GM21825 (cell line): Measurements from ENCODE around the gene GFY.

Experiments
- ATAC-seq: cut with Tn5 transposase; IDR thresholded peaks from one replicate; pipeline ENCODE4 v1.9.1; 2021; ENCODE audit warnings: mild to moderate bottlenecking, moderate library complexity; ENCODE audit not compliant: unreplicated experiment

GFY gene

DNA sequence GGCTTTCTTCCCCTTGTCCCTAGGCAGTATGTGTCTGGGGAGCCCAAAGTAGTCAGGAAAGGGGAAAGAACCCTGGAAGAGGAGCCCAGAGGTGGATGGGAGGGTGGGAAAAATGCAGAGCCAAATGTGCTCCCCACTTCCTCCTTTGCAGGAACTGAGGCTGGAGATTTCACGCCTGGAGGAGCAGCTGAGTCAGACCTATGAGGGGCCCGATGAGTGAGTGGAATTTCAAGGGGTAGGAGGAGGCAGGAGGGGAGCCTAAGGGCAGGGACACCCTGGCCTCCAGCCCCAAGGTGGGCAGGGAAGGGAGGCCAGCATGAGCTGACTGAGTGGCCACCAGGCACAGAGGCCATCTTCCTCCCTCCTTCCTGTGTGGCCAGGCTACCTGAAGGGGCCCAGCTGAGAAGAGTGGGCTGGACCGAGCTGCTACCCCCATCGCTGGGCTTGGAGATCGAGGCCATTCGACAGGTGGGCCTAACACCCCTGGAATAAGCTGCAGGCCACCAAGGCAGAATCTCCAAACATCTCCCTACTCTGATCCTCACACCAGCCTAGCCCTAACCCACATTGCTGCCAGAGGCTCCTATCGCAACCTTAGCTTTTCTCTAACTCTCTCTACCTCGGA, 16.3 kb upstream of the GFY start:
- ATAC-seq: no peak

DNA sequence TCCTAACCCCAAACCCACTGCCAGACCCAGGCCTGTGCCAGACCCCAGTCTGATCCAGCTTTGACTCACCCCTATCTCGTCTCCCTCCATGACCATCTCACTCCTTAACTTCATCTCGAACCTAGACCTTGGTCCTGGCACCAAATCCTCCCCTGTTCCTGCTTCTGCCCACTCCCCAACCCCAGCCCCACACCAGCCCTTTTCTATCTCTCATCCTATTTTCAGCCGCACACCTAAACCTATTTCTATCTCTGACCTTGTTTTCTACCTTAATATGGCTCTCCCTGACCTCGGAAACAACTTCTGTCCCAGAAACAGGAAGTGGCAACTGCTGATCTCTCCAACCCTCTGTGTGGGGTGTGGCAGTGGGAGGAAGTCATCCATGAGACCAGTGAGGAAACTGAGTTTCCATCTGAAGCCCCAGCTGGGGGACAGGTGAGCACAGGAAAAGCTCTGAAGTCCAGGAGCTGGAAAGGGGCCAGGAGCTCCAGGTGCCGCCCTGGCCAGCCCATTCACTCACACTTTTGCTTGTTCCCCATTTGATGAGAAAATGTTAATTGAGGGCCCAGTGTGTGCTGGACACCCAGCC, 15.7 kb upstream of the GFY start:
- no peak for ATAC-seq

DNA sequence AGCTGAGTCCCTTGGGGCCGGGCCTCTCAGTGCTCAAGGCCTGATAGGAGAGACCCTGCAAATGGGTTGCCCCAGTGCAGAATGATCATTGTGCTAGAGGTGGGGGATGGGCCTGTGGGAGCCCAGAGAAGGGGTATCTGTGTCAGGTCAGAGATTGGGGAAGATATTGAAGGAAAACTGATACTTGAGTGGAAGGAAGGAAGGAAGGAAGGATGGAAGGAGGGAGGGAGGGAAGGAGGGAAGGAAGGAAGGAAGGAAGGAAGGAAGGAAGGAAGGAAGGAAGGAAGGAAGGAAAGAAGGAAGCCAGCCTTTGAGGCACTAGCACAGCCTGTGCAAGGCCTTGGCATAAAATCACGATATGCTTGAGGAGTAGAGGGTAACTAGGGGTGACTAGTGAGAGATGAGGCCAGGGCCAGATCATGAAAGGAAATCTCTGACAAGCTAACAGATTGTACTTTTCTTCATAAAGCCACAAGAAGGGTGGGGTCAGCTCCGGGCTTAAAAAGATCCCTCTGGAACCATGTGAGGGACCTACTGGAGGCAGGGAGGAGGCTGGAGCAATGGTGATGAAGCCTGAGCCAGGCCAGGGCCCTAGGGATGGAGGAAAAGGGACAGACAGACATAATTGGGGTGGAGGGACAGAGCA, 13.4 kb upstream of the GFY start:
- no peak for ATAC-seq

DNA sequence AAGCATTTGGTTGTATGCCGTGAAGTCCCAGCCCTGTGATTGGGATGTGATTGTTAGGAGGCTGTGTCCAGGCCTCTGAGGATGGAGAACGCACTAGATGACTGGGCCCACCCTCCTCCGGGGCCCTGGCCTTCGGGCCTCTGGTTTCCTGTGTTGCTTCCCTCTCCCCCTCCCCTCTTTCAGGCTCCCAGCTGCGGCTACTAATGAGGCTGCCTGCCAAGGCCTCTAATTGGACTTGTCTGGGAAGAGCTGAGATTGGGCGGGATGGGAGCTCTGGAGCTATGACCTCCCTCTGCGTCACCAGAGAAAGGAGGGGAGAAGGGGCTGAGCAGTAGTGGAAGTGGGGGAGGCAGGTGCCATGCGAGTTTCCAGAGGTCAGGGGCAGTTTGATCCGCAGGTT, 11.8 kb upstream of the GFY start:
- ATAC-seq: no peak

DNA sequence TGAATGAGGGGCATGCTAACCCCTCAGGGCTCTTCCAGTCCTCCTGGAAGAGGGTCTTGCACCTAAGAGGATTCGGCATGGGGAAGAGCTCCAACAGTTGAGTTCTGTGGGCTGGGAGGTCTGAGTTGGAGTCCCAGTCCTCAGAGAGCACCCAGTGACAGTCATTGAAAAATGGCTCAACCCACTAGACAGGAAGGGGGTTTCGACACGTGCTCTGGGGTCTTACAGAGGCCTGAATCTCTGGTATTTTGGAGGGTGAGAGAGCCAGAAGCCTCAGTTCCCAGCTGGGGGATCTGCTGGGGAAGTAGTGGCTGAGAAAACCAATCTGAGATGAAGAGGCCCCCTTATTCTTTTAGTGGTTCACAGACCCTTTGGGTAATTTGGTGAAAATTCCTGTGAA, 10.9 kb upstream of the GFY start:
- ATAC-seq: no peak

DNA sequence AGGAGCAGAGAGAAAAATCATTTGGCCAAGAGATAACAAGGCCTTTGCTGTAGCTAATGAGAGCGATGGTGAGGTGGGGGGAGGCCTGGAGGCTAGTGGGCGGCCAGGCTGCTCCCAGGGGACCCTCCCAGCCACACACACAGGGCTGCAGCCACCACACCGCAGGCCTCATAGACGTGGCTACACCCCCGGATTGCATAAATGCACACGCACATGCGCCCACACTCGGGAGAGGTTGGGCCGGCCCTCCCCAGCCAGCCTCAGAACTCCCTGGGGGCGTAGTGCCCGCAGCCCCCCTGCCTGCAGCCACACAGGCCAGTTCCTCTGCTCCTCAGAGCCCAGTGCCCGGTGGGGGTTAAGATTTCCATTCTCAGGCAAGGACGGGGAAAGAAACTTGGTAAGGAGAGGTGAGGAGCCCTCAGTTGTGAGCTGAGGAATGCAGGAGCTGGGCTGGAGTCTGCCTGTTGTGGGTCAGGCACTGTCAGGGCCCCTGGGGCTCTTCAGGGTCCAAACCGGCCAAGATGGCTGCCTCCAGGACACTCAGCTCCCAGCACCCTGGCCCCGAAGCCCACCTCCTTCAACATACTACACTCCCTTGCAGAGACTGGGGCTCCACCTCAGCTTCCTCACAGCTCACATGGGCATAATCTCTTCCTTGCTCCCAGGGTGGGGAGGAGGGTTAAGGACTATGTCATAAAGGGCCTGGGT, 9.9 kb upstream of the GFY start:
- ATAC-seq: no peak

DNA sequence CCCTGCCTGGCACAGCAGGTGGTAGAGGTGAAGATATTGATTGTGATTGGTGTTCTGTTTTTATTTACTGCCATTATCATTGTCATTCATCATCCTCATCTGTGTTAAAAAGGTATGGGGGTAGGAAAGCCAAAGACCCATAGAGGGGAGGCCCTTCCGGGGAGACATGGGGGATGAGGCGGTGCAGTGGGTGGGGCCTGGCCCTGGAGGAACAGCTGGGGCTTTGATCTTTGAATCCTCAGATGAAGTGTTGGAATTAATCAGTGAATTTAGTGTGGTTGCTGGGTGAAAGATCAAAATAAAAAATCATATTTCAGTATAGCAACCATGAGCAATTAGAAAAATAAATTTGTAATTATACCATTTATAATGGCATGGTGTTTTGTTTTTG, 9.4 kb upstream of the GFY start:
- ATAC-seq: no peak

DNA sequence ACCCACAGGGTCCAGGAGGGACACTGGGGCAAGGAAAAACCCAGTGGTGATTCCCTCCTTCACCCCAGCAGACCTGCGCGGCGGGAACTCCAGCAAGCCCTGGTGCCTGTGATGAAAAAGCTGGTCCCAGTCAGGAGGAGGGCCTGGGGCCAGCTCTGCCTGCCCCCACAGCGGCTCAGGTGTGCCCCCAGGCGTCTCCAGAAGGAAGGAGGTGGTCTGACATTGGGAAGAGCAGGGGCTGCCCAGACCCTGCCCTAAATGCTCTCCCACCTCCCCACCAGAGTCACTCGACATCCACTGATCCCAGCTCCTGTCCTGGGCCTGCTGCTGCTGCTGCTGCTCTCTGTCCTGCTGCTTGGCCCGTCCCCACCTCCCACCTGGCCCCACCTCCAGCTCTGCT, 8.1 kb upstream of the GFY start:
- no peak for ATAC-seq

DNA sequence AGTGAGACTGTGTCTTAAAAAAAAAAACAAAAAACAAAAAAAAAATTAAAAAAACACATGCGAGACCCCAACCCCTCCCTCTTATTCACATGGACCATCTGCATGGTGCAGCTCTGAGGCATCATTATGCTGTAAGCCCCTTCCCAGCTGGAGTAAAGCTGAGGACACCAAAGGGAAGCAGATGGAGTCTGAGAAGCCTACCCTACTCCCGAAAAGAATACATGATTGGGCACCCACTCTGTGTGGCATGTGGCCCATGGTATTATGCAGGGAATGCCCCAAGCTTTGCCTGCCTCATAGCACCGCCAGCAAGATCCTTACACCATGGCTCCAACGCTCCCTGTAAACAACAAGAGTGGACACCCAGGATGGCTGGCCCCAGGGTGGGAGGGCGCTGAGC, 6.7 kb upstream of the GFY start:
- ATAC-seq: no peak

DNA sequence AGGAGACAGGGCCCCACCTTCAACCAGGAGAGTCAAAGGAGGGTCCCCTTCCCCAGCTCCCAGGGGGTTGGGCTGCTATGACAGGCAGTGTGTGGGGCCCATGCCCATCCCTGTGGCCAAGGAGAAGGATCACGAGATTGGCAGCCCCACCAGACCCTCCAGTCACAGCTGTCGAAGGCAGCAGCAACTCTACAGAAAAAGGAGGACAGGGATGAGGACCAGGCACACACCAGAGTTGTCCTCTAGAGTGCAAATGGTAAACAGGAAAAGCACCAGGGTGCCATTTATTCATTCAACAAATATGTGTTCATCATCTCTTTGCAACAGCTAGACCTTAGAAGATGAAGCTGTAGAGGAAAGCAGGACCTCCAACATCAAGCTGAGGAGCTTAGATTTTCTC, 6.0 kb upstream of the GFY start:
- ATAC-seq: no peak

DNA sequence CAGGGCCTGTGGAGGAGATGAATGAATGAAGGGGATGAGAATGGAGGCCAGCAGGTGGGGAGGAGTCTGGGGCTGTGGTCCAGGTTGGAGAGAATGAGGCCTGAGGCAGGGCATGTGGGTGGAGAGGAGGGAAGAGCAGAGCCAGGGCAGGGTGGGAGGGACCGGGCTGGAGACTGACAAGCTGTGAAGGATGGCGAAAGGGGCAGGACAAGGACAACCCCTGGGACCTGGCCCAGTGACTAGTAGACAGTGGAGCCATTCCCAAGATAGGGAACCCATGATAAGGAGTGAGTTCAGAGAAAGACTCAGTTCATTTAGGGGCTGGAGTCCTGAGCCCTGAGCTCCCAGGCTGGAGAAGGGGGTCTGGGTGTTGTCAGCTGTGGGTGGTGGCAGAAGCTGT, 5.0 kb upstream of the GFY start:
- ATAC-seq: no peak

DNA sequence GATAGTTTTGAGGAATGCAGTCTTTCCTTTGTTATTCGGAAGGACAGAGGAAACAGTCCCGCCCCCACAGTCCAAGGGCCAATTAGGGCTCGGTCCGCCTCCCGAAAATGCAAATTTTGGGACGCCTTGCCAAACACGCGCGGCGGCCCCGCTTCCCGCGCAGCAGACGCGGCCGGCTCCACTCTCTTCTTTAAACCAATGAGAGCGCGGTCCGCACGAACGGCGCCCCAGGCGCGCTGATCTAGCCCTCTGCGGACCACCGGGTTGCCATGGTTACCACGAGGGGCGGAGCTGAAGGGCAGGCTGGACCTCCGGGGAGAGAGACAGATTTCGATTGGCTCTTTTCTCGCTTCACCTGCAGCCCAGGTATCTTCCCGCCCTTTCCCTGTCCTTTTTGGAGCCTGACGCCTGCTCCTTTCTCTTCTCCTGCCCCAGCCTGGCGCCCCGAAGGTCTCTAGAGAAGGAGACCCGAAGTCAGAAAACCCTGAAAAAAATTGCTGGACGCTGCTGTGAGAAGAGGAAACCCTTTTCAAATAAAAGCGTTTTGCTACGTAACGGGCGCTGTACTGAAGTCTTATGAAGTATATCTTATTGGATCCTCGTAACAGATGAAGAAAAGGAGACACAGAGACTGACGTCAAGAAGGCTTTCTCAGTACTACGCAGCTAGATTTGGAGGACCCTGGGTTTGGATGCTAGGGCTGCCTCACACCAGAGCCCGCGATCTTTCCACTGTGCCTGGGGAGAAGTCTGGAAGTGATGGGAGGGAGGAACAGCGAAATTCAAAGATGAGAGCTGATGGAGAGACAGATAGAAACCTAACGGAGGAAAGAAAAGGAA, 3.9 kb upstream of the GFY start:
- ATAC-seq: no peak

DNA sequence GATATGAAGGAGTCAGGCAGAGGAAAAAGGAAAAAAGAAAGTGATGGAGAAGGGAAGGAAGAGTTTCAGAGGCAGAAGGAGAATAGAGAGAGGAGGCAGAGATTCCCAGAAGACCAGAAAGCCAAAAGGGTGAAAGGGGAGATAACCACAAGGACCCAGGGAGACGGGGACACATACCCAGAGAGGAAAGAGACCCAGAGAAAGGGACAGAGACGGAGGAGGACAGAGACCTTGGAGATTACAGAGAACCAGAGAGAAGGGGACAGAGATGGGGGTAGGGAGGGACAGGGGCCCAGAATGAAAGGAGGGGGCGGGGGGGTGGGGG, 3.3 kb upstream of the GFY start:
- no peak for ATAC-seq

DNA sequence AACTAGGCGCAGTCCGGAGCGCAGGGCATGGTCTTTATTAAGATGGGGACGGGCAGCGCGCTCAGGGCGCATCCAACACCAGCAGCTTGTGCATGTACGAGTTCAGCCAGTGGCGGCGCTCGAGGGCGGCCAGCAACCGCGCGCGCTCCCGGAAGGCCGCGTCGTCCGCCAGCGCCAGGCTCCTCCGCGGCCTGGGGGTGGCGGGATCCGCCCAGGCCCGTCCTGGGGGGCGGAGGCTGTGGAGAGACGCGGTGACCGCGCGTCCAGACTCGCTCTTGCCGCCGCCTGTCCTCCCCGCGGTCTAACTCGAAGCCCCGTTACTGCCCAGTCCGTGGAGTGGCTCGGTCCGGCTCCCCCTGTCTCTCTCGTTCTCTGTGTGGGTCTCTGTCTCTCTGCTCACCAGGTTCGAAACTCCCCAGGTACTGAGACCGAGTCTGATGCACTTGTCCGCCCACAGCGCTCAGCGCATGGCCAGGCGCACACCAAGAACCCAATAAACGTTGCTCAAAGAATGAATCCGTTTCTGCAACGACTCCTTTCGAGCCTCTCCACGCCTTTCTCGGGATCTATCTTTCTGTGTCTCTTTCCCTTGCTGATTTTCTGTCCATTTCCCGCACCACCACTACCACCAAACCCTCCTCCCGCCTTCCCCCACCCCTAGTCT, 2.6 kb upstream of the GFY start:
- no peak for ATAC-seq

DNA sequence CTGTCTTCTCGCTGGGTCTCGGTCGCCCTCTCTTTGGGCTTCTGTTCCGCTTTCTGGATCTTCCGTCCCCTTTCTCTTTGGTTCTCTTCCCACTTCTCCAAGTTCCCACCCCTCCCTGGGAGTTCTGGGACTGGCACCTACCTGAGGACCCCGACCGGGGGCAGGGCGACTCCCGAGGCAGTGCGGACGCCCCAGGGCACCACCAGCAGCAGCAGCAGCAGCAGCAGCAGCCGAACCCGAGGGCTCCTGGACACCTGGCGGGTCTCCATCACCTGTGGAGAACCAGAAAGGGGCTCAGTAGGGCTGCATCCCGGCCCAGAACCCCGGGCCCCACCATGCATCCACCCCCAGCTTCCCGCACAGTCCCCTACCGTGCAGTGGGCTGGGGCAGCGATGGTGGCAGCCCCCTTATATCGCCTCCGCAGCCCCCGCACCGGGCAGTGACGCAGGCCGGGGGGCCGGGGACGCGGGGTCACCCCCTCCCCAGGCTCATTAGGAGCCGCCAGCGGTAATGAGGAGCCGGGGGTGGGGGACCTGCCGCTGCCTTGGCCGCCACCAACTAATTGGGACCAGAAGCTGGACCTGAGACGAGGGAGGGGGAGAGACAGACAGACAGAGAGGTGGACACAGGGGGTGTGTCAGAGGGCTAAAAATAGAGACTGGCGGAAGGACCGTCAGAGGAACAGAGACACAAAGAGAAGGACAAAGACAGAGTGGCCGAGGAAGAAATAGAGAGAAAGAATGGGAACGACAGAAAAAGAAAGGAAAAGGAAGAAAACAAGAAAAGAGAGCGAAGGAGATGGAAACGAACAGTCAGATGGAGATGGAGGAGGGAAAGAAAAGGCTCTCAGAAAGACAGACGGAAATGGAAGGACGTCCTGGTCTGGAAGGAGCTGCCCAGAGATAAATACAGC, 1.9 kb upstream of the GFY start, which contains the start of gene PTH2:
PTH2 (minus strand) TSS at position 371 of the 914 bp plus-strand sequence; CDS start at position 269, 102 bp downstream.
- ATAC-seq: no peak

DNA sequence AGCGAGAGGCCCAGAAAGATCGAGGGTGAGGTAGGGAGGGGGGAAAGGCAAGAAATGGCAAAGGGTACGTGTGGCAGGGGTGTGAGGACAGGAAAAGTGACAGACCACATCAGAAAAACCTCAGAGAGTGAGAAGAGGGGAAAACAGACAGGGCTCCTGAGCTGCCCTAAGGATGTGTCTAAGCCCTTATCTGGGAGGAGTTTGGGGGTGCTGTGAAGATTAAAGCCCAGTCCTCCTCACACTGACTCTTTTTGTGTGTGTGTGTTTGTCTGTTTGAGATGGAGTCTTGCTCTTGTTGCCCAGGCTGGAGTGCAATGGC, 1.2 kb upstream of the GFY start:
- no peak for ATAC-seq

DNA sequence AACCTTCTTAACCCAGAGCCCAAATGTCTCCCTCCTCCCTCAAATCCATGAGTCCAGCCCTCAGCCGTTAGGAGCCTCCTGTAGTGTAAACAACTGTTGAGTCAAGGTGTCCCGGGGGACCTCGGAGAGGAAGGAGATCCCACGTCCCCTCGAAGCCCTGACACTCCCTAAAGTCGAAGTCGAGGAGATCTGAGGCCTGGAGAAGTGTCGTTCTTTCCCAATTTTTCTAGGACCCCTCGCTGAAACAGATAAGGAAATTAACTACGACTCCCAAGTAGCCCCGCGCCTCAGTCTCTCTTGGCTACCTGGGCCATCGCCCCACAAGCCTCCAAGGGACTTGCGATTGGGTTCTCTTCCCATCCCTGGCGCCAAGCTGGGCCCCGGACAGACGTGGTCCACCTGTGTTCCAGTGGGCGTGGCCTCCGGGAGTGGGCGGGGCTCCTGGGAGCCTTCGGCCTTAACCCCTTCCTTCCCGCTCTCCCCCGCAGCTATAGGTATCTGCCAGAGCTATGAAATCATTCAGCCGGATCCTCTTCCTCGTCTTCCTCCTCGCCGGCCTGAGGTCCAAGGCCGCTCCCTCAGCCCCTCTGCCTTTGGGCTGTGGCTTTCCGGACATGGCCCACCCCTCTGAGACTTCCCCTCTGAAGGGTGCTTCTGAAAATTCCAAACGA, 869 bp downstream of the GFY start:
- no peak for ATAC-seq

DNA sequence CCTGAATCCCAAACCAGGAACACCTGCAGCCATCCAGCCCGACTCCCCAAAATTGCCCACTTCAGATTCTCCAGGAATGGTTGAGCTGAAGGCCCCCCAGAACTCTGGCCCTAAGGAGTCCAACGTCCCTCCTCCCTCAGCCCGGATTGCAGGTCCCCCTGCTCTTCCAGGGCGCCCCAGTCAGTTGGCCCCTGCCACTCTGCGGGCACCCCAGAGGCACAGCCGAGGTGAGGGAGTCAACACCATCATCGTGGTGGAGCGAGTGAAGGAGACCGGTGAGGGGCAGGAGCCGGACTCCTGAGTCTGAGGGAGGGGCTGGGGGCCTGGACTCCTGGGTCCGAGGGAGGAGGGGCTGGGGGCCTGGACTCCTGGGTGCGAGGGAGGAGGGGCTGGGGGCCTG, 2.2 kb downstream of the GFY start:
- ATAC-seq: no peak

DNA sequence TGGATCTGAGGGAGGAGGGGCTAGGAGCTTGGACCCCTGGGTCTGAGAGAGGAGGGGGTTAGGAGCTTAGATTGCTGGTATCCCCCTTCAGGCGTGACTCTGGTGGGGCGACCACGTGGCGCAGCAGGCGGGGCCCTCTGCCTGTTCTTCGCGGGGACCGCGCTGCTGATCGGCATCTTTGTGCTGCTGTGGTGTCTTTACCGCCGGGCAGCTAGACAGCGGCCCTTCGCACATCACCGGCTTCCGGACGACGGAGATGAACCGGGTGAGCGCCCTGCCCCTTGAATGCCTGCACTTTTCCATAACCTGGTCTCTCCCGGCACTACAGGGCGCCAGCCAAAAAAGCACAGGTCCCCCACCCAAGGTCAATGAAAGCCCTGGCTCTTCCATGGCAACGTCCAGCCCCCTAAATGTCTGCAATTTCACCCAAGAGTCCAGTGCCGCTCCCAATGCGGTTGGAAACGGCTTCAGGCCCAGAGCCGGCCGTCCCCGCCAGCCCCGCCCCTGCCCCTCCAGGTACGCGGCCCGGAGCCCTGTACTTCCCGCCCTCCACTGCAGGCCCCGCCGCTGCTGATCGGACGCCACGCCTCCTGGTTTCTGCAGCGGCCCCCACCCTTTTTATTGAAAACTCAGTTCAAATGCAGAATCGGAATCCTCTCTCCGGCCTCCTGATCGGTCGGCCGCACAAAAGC, 2.8 kb downstream of the GFY start:
- no peak for ATAC-seq
